Measurements from ENCODE around the gene MPP1.
"Not testable (repeated sequence)": the region's sequence is repeated elsewhere in the genome, so short reads cannot be mapped to it uniquely, and the experiment has no call there.

The MPP1 gene

GRCh38 chrX:154819771-154820341, 14.6 kb upstream of the MPP1 start:
- Histone ChIP-seq H3K4me2 (ENCODE audit: low read length) (peak overlapping the region; percentile 62), H3K4me1 (ENCODE audit: control insufficient read depth, low read length) (peaks cover 18% of the 10 kb centered on the region), H3K27ac (ENCODE audit: low read depth, low read length) (peak overlapping the region; percentile 51), H3K27me3 (ENCODE audit: control insufficient read depth, low read length) (no peaks in the 10 kb centered on the region), H4K20me1 (ENCODE audit: control insufficient read depth, insufficient read depth, low read depth, low read length) (no peaks in the 10 kb centered on the region), H3K79me2 (ENCODE audit: control insufficient read depth, low read length) (no peaks in the 10 kb centered on the region), H3F3A (ENCODE audit: control insufficient read depth, insufficient read depth) (no peaks in the 10 kb centered on the region), H3K36me3 (ENCODE audit: control insufficient read depth, low read length) (no peaks in the 10 kb centered on the region), H3K9me3 (ENCODE audit: control insufficient read depth, insufficient read depth, low read length) (no peaks in the 10 kb centered on the region), H3K9me2 (replicated peaks; ENCODE audit: control insufficient read depth, low read length) (no peaks in the 10 kb centered on the region), H3K4me3 (ENCODE audit: low read length) (peak overlapping the region; percentile 55)
- TF ChIP-seq EZH2phosphoT487 (IDR thresholded peaks at IDR 0.05; ENCODE audit: borderline replicate concordance, low read length), result no peak
- no peak for TF ChIP-seq CTCF (IDR thresholded peaks at IDR 0.05; ENCODE audit: low read depth, low read length, poor library complexity, severe bottlenecking)

GRCh38 chrX:154818916-154819770, 13.9 kb upstream of the MPP1 start:
- H3K27ac ChIP-seq (ENCODE audit: low read depth, low read length), result peak overlapping the region; percentile 51

GRCh38 chrX:154817048-154817618, 11.8 kb upstream of the MPP1 start:
- H3K79me2 ChIP-seq (ENCODE audit: control insufficient read depth, low read length); H3K36me3 ChIP-seq (ENCODE audit: control insufficient read depth, low read length); H3K4me2 ChIP-seq (ENCODE audit: low read length); H3F3A ChIP-seq (ENCODE audit: control insufficient read depth, insufficient read depth); H4K20me1 ChIP-seq (ENCODE audit: control insufficient read depth, insufficient read depth, low read depth, low read length); H3K27me3 ChIP-seq (ENCODE audit: control insufficient read depth, low read length); H3K9me3 ChIP-seq (ENCODE audit: control insufficient read depth, insufficient read depth, low read length); H3K9me2 ChIP-seq (replicated peaks; ENCODE audit: control insufficient read depth, low read length); H3K4me3 ChIP-seq (ENCODE audit: low read length); H3K27ac ChIP-seq (ENCODE audit: low read depth, low read length): not testable (repeated sequence)
- peaks cover 18% of the 10 kb centered on the region for H3K4me1 ChIP-seq (ENCODE audit: control insufficient read depth, low read length)

More at GRCh38 chrX:154818916-154819770, 13.9 kb upstream of the MPP1 start:
- peak overlapping the region; percentile 55 for H3K4me3 ChIP-seq (ENCODE audit: low read length)
- H3K4me1 ChIP-seq (ENCODE audit: control insufficient read depth, low read length), result peaks cover 18% of the 10 kb centered on the region
- H4K20me1 ChIP-seq (ENCODE audit: control insufficient read depth, insufficient read depth, low read depth, low read length), result no peaks in the 10 kb centered on the region
- peak overlapping the region; percentile 62 for H3K4me2 ChIP-seq (ENCODE audit: low read length)
- no peak for TF ChIP-seq CTCF (IDR thresholded peaks at IDR 0.05; ENCODE audit: low read depth, low read length, poor library complexity, severe bottlenecking)
- TF ChIP-seq EZH2phosphoT487 (IDR thresholded peaks at IDR 0.05; ENCODE audit: borderline replicate concordance, low read length), result no peak
- H3K9me2 ChIP-seq (replicated peaks; ENCODE audit: control insufficient read depth, low read length), result no peaks in the 10 kb centered on the region
- H3F3A ChIP-seq (ENCODE audit: control insufficient read depth, insufficient read depth), result no peaks in the 10 kb centered on the region
- H3K36me3 ChIP-seq (ENCODE audit: control insufficient read depth, low read length), result no peaks in the 10 kb centered on the region
- H3K9me3 ChIP-seq (ENCODE audit: control insufficient read depth, insufficient read depth, low read length), result no peaks in the 10 kb centered on the region
- H3K79me2 ChIP-seq (ENCODE audit: control insufficient read depth, low read length), result no peaks in the 10 kb centered on the region
- H3K27me3 ChIP-seq (ENCODE audit: control insufficient read depth, low read length), result no peaks in the 10 kb centered on the region

- not testable (repeated sequence) for H3K4me3 ChIP-seq (ENCODE audit: low read length); H3K27me3 ChIP-seq (ENCODE audit: control insufficient read depth, low read length); H3K36me3 ChIP-seq (ENCODE audit: control insufficient read depth, low read length); H3K9me2 ChIP-seq (replicated peaks; ENCODE audit: control insufficient read depth, low read length); H3F3A ChIP-seq (ENCODE audit: control insufficient read depth, insufficient read depth); H3K79me2 ChIP-seq (ENCODE audit: control insufficient read depth, low read length); H3K4me2 ChIP-seq (ENCODE audit: low read length); H3K9me3 ChIP-seq (ENCODE audit: control insufficient read depth, insufficient read depth, low read length); H4K20me1 ChIP-seq (ENCODE audit: control insufficient read depth, insufficient read depth, low read depth, low read length); H3K27ac ChIP-seq (ENCODE audit: low read depth, low read length)
- H3K4me1 ChIP-seq (ENCODE audit: control insufficient read depth, low read length), result peaks cover 18% of the 10 kb centered on the region
Measured at GRCh38 chrX:154816326-154816898, 11.1 kb upstream of the MPP1 start.

Measured in DOHH2 (cell line).